Natural killer cell (primary cell): ENCODE results near the gene TNIK. TPM values are rescaled to one million over a fixed set of nuclear protein-coding genes. Genes with fewer than 3 reads are reported as not detected.

Experiments
- ATAC-seq, 3 donors: fragments of 150-1000 bp in 2 of 3; fragments of 200-7000 bp in 1 of 3; cut with Tn5 transposase; 1 replicate in 1 of 3; 2 replicates in 2 of 3; pipeline ENCODE4 v1.10.0; 2021; ENCODE audit warnings: mild to moderate bottlenecking in 2 of 3, moderate library complexity in 2 of 3
- DNase-seq, 2 donors: peaks; one replicate each; pipeline versions ENCODE4 v3.0.0 to v3.0.0-alpha.2; 2013 to 2021; ENCODE audit warnings: mixed read lengths in 1 of 2
- H3K27ac ChIP-seq: one replicate; pipeline ENCODE4 v1.5.1; 2013; ENCODE audit warnings: mild to moderate bottlenecking, low read length
- H3K27me3 ChIP-seq: one replicate; pipeline ENCODE4 v1.6.1; 2013; ENCODE audit warnings: low read length; ENCODE audit not compliant: control insufficient read depth, insufficient read depth
- H3K36me3 ChIP-seq: one replicate; pipeline ENCODE4 v1.6.1; 2013; ENCODE audit warnings: low read length; ENCODE audit not compliant: control insufficient read depth, insufficient read depth
- H3K4me1 ChIP-seq: one replicate; pipeline ENCODE4 v1.6.1; 2013; ENCODE audit warnings: low read length; ENCODE audit not compliant: control insufficient read depth, insufficient read depth
- H3K4me3 ChIP-seq: one replicate; pipeline ENCODE4 v1.5.1; 2013; ENCODE audit warnings: low read length
- H3K9me3 ChIP-seq: one replicate; pipeline ENCODE4 v1.6.1; 2013; ENCODE audit warnings: low read length; ENCODE audit not compliant: control insufficient read depth, insufficient read depth
- H3K27ac Mint-ChIP-seq, 2 donors: one replicate each; pipeline ENCODE4 v1.8.0; 2022; ENCODE audit warnings: mild to moderate bottlenecking in 2 of 2, mixed read lengths in 2 of 2, moderate library complexity in 1 of 2
- H3K27me3 Mint-ChIP-seq, 2 donors: one replicate each; pipeline ENCODE4 v1.8.0; 2022; ENCODE audit warnings: low read depth in 2 of 2, mixed read lengths in 2 of 2
- H3K36me3 Mint-ChIP-seq: one replicate; pipeline ENCODE4 v1.8.0; 2022; ENCODE audit warnings: mixed read lengths
- H3K4me1 Mint-ChIP-seq, 2 donors: one replicate each; pipeline ENCODE4 v1.8.0; 2022; ENCODE audit warnings: mixed read lengths in 2 of 2
- H3K4me3 Mint-ChIP-seq: one replicate; pipeline ENCODE4 v1.8.0; 2022; ENCODE audit warnings: mild to moderate bottlenecking, moderate library complexity, mixed read lengths
- H3K9me3 Mint-ChIP-seq, 2 donors: one replicate each; pipeline ENCODE4 v1.8.0; 2022; ENCODE audit warnings: mixed read lengths in 2 of 2
- CTCF ChIP-seq: fragments of 200-600 bp; IDR thresholded peaks from one replicate; pipeline ENCODE4 v1.8.0; 2022; ENCODE audit warnings: antibody characterized with exemption
- WGBS: methylation state at CpG from one replicate; pipeline ENCODE4 v1.1.7; 2013; ENCODE audit warnings: missing lambda C conversion rate; ENCODE audit not compliant: insufficient coverage; 5-methylcytosine and 5-hydroxymethylcytosine counted together
- intact Hi-C: fragments of 100-400 bp; cut with micrococcal nuclease; formaldehyde crosslinking; loops from one replicate; pipeline ENCODE4 v1.14.2; 2022
- total RNA-seq, 4 donors: library from RNA; stranded (reverse); fragments of 120-200 nt in 1 of 4; gene quantifications; one replicate each; pipeline versions ENCODE4 v1.2.3 to v1.2.4, GENCODE V29; 2013 to 2022

TNIK gene
- total RNA-seq, 3 donors from 2014 or later (not counting 1 experiment from before 2014, with no cell fraction given), result 93.7 to 122 (median 119) TPM

GRCh38 chr3:171199473-171199829, 260.8 kb downstream of the TNIK start:
- H3K36me3 ChIP-seq, result no peaks in the 10 kb centered on the region
- intact Hi-C loops, result no loop called here
- H3K4me1 Mint-ChIP-seq, result peaks cover 24 to 32% of the 10 kb centered on the region in 2 donors
- H3K27me3 ChIP-seq, result no peaks in the 10 kb centered on the region
- no peak overlapping the region for H3K27ac ChIP-seq
- 91% methylated on average over 3 of the region's 3 CpGs for WGBS
- H3K36me3 Mint-ChIP-seq, result no peaks in the 10 kb centered on the region
- H3K4me3 ChIP-seq, result no peak overlapping the region
- ATAC-seq, result no peak
- no peak for DNase-seq
- H3K9me3 Mint-ChIP-seq, result no peaks in the 10 kb centered on the region
- no peak for TF ChIP-seq CTCF
- H3K27me3 Mint-ChIP-seq, result no peaks in the 10 kb centered on the region
- H3K4me3 Mint-ChIP-seq, result no peak overlapping the region
- no peaks in the 10 kb centered on the region for H3K9me3 ChIP-seq
- peak overlapping the region in 1 of 2 donors; percentile 39 for H3K27ac Mint-ChIP-seq
- H3K4me1 ChIP-seq, result no peaks in the 10 kb centered on the region

GRCh38 chr3:171198781-171199472, 261.3 kb downstream of the TNIK start:
- Mint-ChIP-seq H3K27me3 (no peaks in the 10 kb centered on the region), H3K27ac (peak overlapping the region in 1 of 2 donors; percentile 39), H3K36me3 (no peaks in the 10 kb centered on the region), H3K4me1 (peaks cover 24 to 29% of the 10 kb centered on the region in 2 donors), H3K9me3 (no peaks in the 10 kb centered on the region), H3K4me3 (no peak overlapping the region)
- H3K4me3 ChIP-seq, result no peak overlapping the region
- no peak for TF ChIP-seq CTCF
- no peaks in the 10 kb centered on the region for H3K27me3 ChIP-seq
- H3K36me3 ChIP-seq, result peaks cover under 1% of the 10 kb centered on the region
- ATAC-seq, result no peak
- DNase-seq, result no peak
- WGBS, result 94% methylated on average over 3 of the region's 3 CpGs
- no peaks in the 10 kb centered on the region for H3K9me3 ChIP-seq
- H3K27ac ChIP-seq, result no peak overlapping the region
- no peaks in the 10 kb centered on the region for H3K4me1 ChIP-seq
- intact Hi-C loops, result no loop called here

- peaks cover 6% of the 10 kb centered on the region for H3K36me3 ChIP-seq
- H3K36me3 Mint-ChIP-seq, result no peaks in the 10 kb centered on the region
- H3K27ac Mint-ChIP-seq, result no peak overlapping the region
- no peak for TF ChIP-seq CTCF
- intact Hi-C loops, result no loop called here
- H3K4me1 ChIP-seq, result no peaks in the 10 kb centered on the region
- H3K4me1 Mint-ChIP-seq, result peaks cover 24 to 27% of the 10 kb centered on the region in 2 donors
- no peak overlapping the region for H3K4me3 Mint-ChIP-seq
- H3K27me3 ChIP-seq, result no peaks in the 10 kb centered on the region
- H3K27ac ChIP-seq, result no peak overlapping the region
- H3K27me3 Mint-ChIP-seq, result no peaks in the 10 kb centered on the region
- WGBS, result no CpG with 5 or more reads among the region's 1 CpG
- no peak overlapping the region for H3K4me3 ChIP-seq
- no peak for DNase-seq
- H3K9me3 Mint-ChIP-seq, result no peaks in the 10 kb centered on the region
- no peak for ATAC-seq
- no peaks in the 10 kb centered on the region for H3K9me3 ChIP-seq
Observed at GRCh38 chr3:171195686-171196085, 264.5 kb downstream of the TNIK start.

- intact Hi-C loops, result no loop called here
- no CpG with 5 or more reads among the region's 1 CpG for WGBS
- TF ChIP-seq CTCF, result no peak
- no peaks in the 10 kb centered on the region for H3K9me3 ChIP-seq
- no peaks in the 10 kb centered on the region for H3K9me3 Mint-ChIP-seq
- DNase-seq, result no peak
- no peak overlapping the region for H3K27ac Mint-ChIP-seq
- no peak overlapping the region for H3K4me3 ChIP-seq
- no peaks in the 10 kb centered on the region for H3K27me3 ChIP-seq
- no peak for ATAC-seq
- no peak overlapping the region for H3K4me3 Mint-ChIP-seq
- peaks cover 21 to 25% of the 10 kb centered on the region in 2 donors for H3K4me1 Mint-ChIP-seq
- no peaks in the 10 kb centered on the region for H3K36me3 Mint-ChIP-seq
- no peak overlapping the region for H3K27ac ChIP-seq
- H3K36me3 ChIP-seq, result peaks cover 13% of the 10 kb centered on the region
- no peaks in the 10 kb centered on the region for H3K27me3 Mint-ChIP-seq
- no peaks in the 10 kb centered on the region for H3K4me1 ChIP-seq
Observed at GRCh38 chr3:171194965-171195364, 265.2 kb downstream of the TNIK start.
